ENCODE results near the gene ADGRG6. TPM values are rescaled to one million over a fixed set of nuclear protein-coding genes. Genes with fewer than 3 reads are reported as not detected.

Gene ADGRG6
- total and polyA plus RNA-seq, 10 of the 15 experiments (the other 5 are each of a cell fraction or from before 2014, with no cell fraction given) = 0.01 to 0.24 (median 0.13) TPM; not detected in 7

- Histone ChIP-seq H2AFZ (ENCODE audit: control insufficient read depth, low read depth, low read length) (no peak overlapping the region), H3K9me3 (replicated peaks; ENCODE audit: control insufficient read depth, insufficient read depth, low read length) (no peaks in the 10 kb centered on the region), H3K36me3 (ENCODE audit: control insufficient read depth in 2 of 2, insufficient read depth in 2 of 2, low read length in 1 of 2) (no peaks in the 10 kb centered on the region), H3K4me1 (ENCODE audit: control insufficient read depth, insufficient read depth, low read length) (peaks cover 8% of the 10 kb centered on the region; the same call in 1 of the 2 replicates), H3K4me3 (no peak overlapping the region), H3K27ac (ENCODE audit: control insufficient read depth, insufficient read depth) (no peak overlapping the region), H3K9ac (ENCODE audit: control insufficient read depth, insufficient read depth, low read length) (no peak overlapping the region), H3K4me2 (ENCODE audit: control insufficient read depth, insufficient read depth) (no peak overlapping the region), H3K27me3 (replicated peaks in 1 of 2; ENCODE audit: control insufficient read depth in 2 of 2, insufficient read depth in 2 of 2, low read length in 1 of 2) (no peaks in the 10 kb centered on the region; a peak in 1 of 4 replicates), H3K79me2 (ENCODE audit: control insufficient read depth, insufficient read depth, low read length) (no peaks in the 10 kb centered on the region), H4K20me1 (ENCODE audit: control insufficient read depth, insufficient read depth) (no peaks in the 10 kb centered on the region)
- ChIA-PET POLR2A (no interaction called here), SMC1A (ENCODE audit: uncharacterized antibody, unreplicated experiment) (no interaction called here), RAD21 (ENCODE audit: unreplicated experiment) (no interaction called here), CTCF (no interaction called here)
- intact Hi-C loops (cut with micrococcal nuclease; ENCODE audit: unreplicated experiment) = no loop called here
- BruUV-seq (replicated peaks) = no TSS peak
- FAIRE-seq (no peak), ATAC-seq (no peak), DNase-seq (ENCODE audit: low read depth, low spot score) (no peak)
- in situ Hi-C loops (cut with MboI) = no loop called here
- TF ChIP-seq EGR1 (IDR thresholded peaks at IDR 0.05; ENCODE audit: borderline replicate concordance in 1 of 2, low read depth in 2 of 2, low read length in 2 of 2) (no peak), MAX (IDR thresholded peaks at IDR 0.05; ENCODE audit: low read depth, low read length) (no peak), SKIL (IDR thresholded peaks at IDR 0.05; ENCODE audit: low read depth, poor library complexity, severe bottlenecking) (no peak), EP300 (IDR thresholded peaks at IDR 0.05; ENCODE audit: borderline replicate concordance in 1 of 2, control insufficient read depth in 1 of 2, low read depth in 2 of 2, low read length in 2 of 2) (no peak), NR2C2 (IDR thresholded peaks at IDR 0.05; ENCODE audit: borderline replicate concordance, control insufficient read depth, insufficient read length, low read depth) (no peak)
- TF ChIP-seq, protein P1, sequence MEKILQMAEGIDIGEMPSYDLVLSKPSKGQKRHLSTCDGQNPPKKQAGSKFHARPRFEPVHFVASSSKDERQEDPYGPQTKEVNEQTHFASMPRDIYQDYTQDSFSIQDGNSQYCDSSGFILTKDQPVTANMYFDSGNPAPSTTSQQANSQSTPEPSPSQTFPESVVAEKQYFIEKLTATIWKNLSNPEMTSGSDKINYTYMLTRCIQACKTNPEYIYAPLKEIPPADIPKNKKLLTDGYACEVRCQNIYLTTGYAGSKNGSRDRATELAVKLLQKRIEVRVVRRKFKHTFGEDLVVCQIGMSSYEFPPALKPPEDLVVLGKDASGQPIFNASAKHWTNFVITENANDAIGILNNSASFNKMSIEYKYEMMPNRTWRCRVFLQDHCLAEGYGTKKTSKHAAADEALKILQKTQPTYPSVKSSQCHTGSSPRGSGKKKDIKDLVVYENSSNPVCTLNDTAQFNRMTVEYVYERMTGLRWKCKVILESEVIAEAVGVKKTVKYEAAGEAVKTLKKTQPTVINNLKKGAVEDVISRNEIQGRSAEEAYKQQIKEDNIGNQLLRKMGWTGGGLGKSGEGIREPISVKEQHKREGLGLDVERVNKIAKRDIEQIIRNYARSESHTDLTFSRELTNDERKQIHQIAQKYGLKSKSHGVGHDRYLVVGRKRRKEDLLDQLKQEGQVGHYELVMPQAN (conservative IDR thresholded peaks at IDR 0.05) = no peak
- TF ChIP-seq, protein P2, sequence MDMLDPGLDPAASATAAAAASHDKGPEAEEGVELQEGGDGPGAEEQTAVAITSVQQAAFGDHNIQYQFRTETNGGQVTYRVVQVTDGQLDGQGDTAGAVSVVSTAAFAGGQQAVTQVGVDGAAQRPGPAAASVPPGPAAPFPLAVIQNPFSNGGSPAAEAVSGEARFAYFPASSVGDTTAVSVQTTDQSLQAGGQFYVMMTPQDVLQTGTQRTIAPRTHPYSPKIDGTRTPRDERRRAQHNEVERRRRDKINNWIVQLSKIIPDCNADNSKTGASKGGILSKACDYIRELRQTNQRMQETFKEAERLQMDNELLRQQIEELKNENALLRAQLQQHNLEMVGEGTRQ (IDR thresholded peaks at IDR 0.05; ENCODE audit: borderline replicate concordance, low read depth, low read length) = no peak
- WGBS (ENCODE audit: insufficient coverage, insufficient replicate concordance, low lambda C conversion rate, missing lambda C conversion rate) = 39% methylated on average over 4 of the region's 4 CpGs
These were observed 96.5 kb downstream of the ADGRG6 start for GRCh38 chr6:142398353-142398752.
